Astrocyte (in vitro differentiated cells and primary cell): ENCODE measurements around the gene MAP3K14. TPM values are rescaled to one million over a fixed set of nuclear protein-coding genes. Genes with fewer than 3 reads are reported as not detected.
"Not testable (repeated sequence)": the region's sequence is repeated elsewhere in the genome, so short reads cannot be mapped to it uniquely, and the experiment has no call there.

Source experiments
- DNase-seq: peaks from one replicate; pipeline ENCODE4 v3.0.0-alpha.2; 2010; ENCODE audit warnings: low read depth
- FAIRE-seq: peaks from 2 replicates; lab custom pipeline; 2011; peaks lifted over from hg19 to GRCh38; lab: Jason Lieb, UNC
- H2AFZ ChIP-seq: 2 replicates; pipeline ENCODE4 v1.6.0; 2012; ENCODE audit warnings: low read depth, low read length, inconsistent platforms
- H3K27ac ChIP-seq: 2 replicates; pipeline ENCODE4 v1.5.1; 2011; ENCODE audit warnings: low read depth, low read length, inconsistent platforms
- H3K27me3 ChIP-seq: 2 replicates; pipeline ENCODE4 v1.6.0; 2011; ENCODE audit warnings: low read length, inconsistent platforms; ENCODE audit not compliant: insufficient read depth
- H3K36me3 ChIP-seq: 2 replicates; pipeline ENCODE4 v1.5.1; 2011; ENCODE audit warnings: low read length, inconsistent platforms; ENCODE audit not compliant: insufficient read depth
- H3K4me1 ChIP-seq: 2 replicates; pipeline ENCODE4 v1.5.1; 2011; ENCODE audit warnings: low read length, inconsistent platforms; ENCODE audit not compliant: insufficient read depth
- H3K4me2 ChIP-seq: 2 replicates; pipeline ENCODE4 v1.6.0; 2012; ENCODE audit warnings: low read length, inconsistent platforms
- H3K4me3 ChIP-seq: 2 replicates; pipeline ENCODE4 v1.5.1; 2011; ENCODE audit warnings: low read depth, mild to moderate bottlenecking, low read length, inconsistent platforms; ENCODE audit not compliant: insufficient read depth
- H3K79me2 ChIP-seq: 2 replicates; pipeline ENCODE4 v1.6.0; 2012; ENCODE audit warnings: mild to moderate bottlenecking, low read length, inconsistent platforms; ENCODE audit not compliant: insufficient read depth
- H3K9ac ChIP-seq: 2 replicates; pipeline ENCODE4 v1.6.0; 2012; ENCODE audit warnings: mild to moderate bottlenecking, low read length, inconsistent platforms
- H3K9me3 ChIP-seq: 2 replicates; pipeline ENCODE4 v1.5.1; 2012; ENCODE audit warnings: low read depth, mild to moderate bottlenecking, low read length, inconsistent platforms; ENCODE audit not compliant: insufficient read depth
- H4K20me1 ChIP-seq: 2 replicates; pipeline ENCODE4 v1.6.0; 2012; ENCODE audit warnings: low read length, inconsistent platforms; ENCODE audit not compliant: insufficient read depth
- H3K27ac Mint-ChIP-seq: one replicate; pipeline ENCODE4 v1.8.0; 2021; ENCODE audit warnings: mild to moderate bottlenecking, mixed read lengths; ENCODE audit not compliant: unreplicated experiment
- H3K27me3 Mint-ChIP-seq: one replicate; pipeline ENCODE4 v1.8.0; 2021; ENCODE audit warnings: low read depth, mixed read lengths; ENCODE audit not compliant: unreplicated experiment
- H3K36me3 Mint-ChIP-seq: one replicate; pipeline ENCODE4 v1.8.0; 2021; ENCODE audit warnings: low read depth, mixed read lengths; ENCODE audit not compliant: unreplicated experiment
- H3K4me1 Mint-ChIP-seq: one replicate; pipeline ENCODE4 v1.8.0; 2021; ENCODE audit warnings: low read depth, mixed read lengths; ENCODE audit not compliant: unreplicated experiment
- H3K4me3 Mint-ChIP-seq: one replicate; pipeline ENCODE4 v1.8.0; 2021; ENCODE audit warnings: mild to moderate bottlenecking, moderate library complexity, mixed read lengths; ENCODE audit not compliant: unreplicated experiment
- H3K9me3 Mint-ChIP-seq: one replicate; pipeline ENCODE4 v1.8.0; 2021; ENCODE audit warnings: mild to moderate bottlenecking, mixed read lengths; ENCODE audit not compliant: unreplicated experiment
- CTCF ChIP-seq: IDR thresholded peaks from 2 replicates; pipeline ENCODE4 v1.5.1; 2011; ENCODE audit warnings: low read depth, mild to moderate bottlenecking, inconsistent platforms, low read length, moderate library complexity; ENCODE audit not compliant: insufficient read depth
- EZH2 ChIP-seq: IDR thresholded peaks from 2 replicates; pipeline ENCODE4 v1.6.1; 2012; ENCODE audit warnings: mild to moderate bottlenecking, low read length, inconsistent platforms; ENCODE audit not compliant: insufficient read depth
- total RNA-seq: library from RNA; stranded (reverse); gene quantifications from 2 replicates; pipeline ENCODE4 v1.2.1, GENCODE V29; 2021

Gene MAP3K14
- total RNA-seq, 1 donor from 2014 or later: 10.8 TPM

GRCh38 chr17:45302220-45302619 is 14.6 kb downstream of the MAP3K14 start:
- H3K79me2 ChIP-seq: peaks cover 94% of the 10 kb centered on the region
- H3K9me3 Mint-ChIP-seq, H2AFZ ChIP-seq, H3K9me3 ChIP-seq, FAIRE-seq, H3K27ac ChIP-seq, H3K27me3 Mint-ChIP-seq, DNase-seq, H3K27ac Mint-ChIP-seq, H3K9ac ChIP-seq, H3K4me3 Mint-ChIP-seq, H3K36me3 Mint-ChIP-seq, H3K27me3 ChIP-seq, H3K4me3 ChIP-seq, H3K36me3 ChIP-seq: not testable (repeated sequence)
- peaks cover 37% of the 10 kb centered on the region for H3K4me1 Mint-ChIP-seq
- peak overlapping the region; percentile 17 for H3K4me2 ChIP-seq
- H4K20me1 ChIP-seq: peaks cover 66% of the 10 kb centered on the region
- peaks cover 33% of the 10 kb centered on the region for H3K4me1 ChIP-seq

GRCh38 chr17:45301674-45302073 is 15.1 kb downstream of the MAP3K14 start:
- no peaks in the 10 kb centered on the region for H3K27me3 Mint-ChIP-seq
- H3K27ac Mint-ChIP-seq: no peak overlapping the region
- TF ChIP-seq CTCF (no peak), EZH2 (no peak)
- H3K9ac ChIP-seq: no peak overlapping the region
- no peak overlapping the region for H2AFZ ChIP-seq
- H3K79me2 ChIP-seq: peaks cover 95% of the 10 kb centered on the region
- H3K4me3 ChIP-seq: no peak overlapping the region
- H3K9me3 Mint-ChIP-seq: no peaks in the 10 kb centered on the region
- no peak overlapping the region for H3K27ac ChIP-seq
- no peaks in the 10 kb centered on the region for H3K9me3 ChIP-seq
- H3K4me1 Mint-ChIP-seq: peaks cover 37% of the 10 kb centered on the region
- peaks cover 7% of the 10 kb centered on the region for H3K36me3 Mint-ChIP-seq
- DNase-seq: no peak
- peaks cover 32% of the 10 kb centered on the region for H3K4me1 ChIP-seq
- no peak overlapping the region for H3K4me2 ChIP-seq
- no peaks in the 10 kb centered on the region for H3K36me3 ChIP-seq
- FAIRE-seq: no peak
- no peaks in the 10 kb centered on the region for H3K27me3 ChIP-seq
- H3K4me3 Mint-ChIP-seq: no peak overlapping the region
- peaks cover 70% of the 10 kb centered on the region for H4K20me1 ChIP-seq

- Histone ChIP-seq H3K36me3 (no peaks in the 10 kb centered on the region), H3K9ac (no peak overlapping the region), H3K27ac (no peak overlapping the region), H2AFZ (no peak overlapping the region), H3K4me1 (peaks cover 35% of the 10 kb centered on the region), H3K4me2 (no peak overlapping the region), H3K79me2 (peaks cover 96% of the 10 kb centered on the region), H3K4me3 (no peak overlapping the region), H3K27me3 (no peaks in the 10 kb centered on the region), H3K9me3 (no peaks in the 10 kb centered on the region), H4K20me1 (peaks cover 71% of the 10 kb centered on the region)
- Mint-ChIP-seq H3K27ac (peak overlapping the region; percentile 55), H3K36me3 (peaks cover 10% of the 10 kb centered on the region), H3K4me1 (peaks cover 39% of the 10 kb centered on the region), H3K4me3 (peak overlapping the region; percentile 37), H3K27me3 (no peaks in the 10 kb centered on the region), H3K9me3 (no peaks in the 10 kb centered on the region)
- no peak for TF ChIP-seq EZH2
- TF ChIP-seq CTCF: no peak
- FAIRE-seq: no peak
- no peak for DNase-seq
Measured at GRCh38 chr17:45300060-45300751, 16.6 kb downstream of the MAP3K14 start.
